Panc1 (cell line): ENCODE data around the gene KRTAP5-9. TPM values are rescaled to one million over a fixed set of nuclear protein-coding genes. Genes with fewer than 3 reads are reported as not detected.

Experiments
- ATAC-seq: fragments of 200-7000 bp; cut with Tn5 transposase; 2 replicates; pipeline ENCODE4 v1.9.1; 2020; ENCODE audit warnings: mild to moderate bottlenecking, moderate library complexity
- BruUV-seq: library from RNA; stranded (reverse); fragments of 400-500 nt; replicated peaks from 2 replicates; lab custom pipeline; 2021; lab: Mats Ljungman, UMichigan
- CTCF ChIA-PET: fragments of 300-600 bp; sonication (Branson Sonifier 250); formaldehyde crosslinking; loops from one replicate; lab custom pipeline; 2022; ENCODE audit warnings: antibody characterized with exemption; lab: Charles Lee
- POLR2A ChIA-PET: fragments of 300-600 bp; sonication (Branson Sonifier 250); formaldehyde crosslinking; loops from one replicate; lab custom pipeline; 2022; ENCODE audit warnings: antibody characterized with exemption; lab: Charles Lee
- DNase-seq: peaks from one replicate; pipeline ENCODE4 v3.0.0-alpha.2; 2010; ENCODE audit warnings: low read depth, low spot score
- H3K27ac ChIP-seq: 2 replicates; pipeline ENCODE4 v1.5.1; 2011; ENCODE audit warnings: mild to moderate bottlenecking, low read length, inconsistent platforms
- H3K27me3 ChIP-seq: fragments of 200-500 bp; sonication (Bioruptor generic); 2 replicates; pipeline ENCODE4 v1.6.0; 2014; ENCODE audit warnings: low read length, inconsistent platforms; ENCODE audit not compliant: control insufficient read depth, insufficient read depth
- H3K36me3 ChIP-seq: fragments of 200-500 bp; sonication (Bioruptor generic); 2 replicates; pipeline ENCODE4 v1.5.1; 2014; ENCODE audit warnings: inconsistent platforms, mild to moderate bottlenecking, low read length, moderate library complexity; ENCODE audit not compliant: control insufficient read depth, insufficient read depth
- H3K4me1 ChIP-seq: 2 replicates; pipeline ENCODE4 v1.5.1; 2011; ENCODE audit warnings: inconsistent platforms, mild to moderate bottlenecking, low read length, moderate library complexity; ENCODE audit not compliant: control insufficient read depth, insufficient read depth
- H3K4me3 ChIP-seq, 2 experiments: 2 replicates each; pipeline ENCODE4 v1.5.1; 2011 to 2012; ENCODE audit warnings: low read depth in 2 of 2, low read length in 2 of 2, mild to moderate bottlenecking in 2 of 2, inconsistent platforms in 1 of 2, moderate library complexity in 1 of 2
- H3K9me3 ChIP-seq: fragments of 200-500 bp; sonication (Bioruptor generic); 2 replicates; pipeline ENCODE4 v1.5.1; 2014; ENCODE audit warnings: low read depth, mild to moderate bottlenecking, inconsistent platforms, low read length, moderate library complexity; ENCODE audit not compliant: control insufficient read depth, insufficient read depth
- CTCF ChIP-seq: fragments of 450-650 bp; IDR thresholded peaks from 2 replicates; pipeline ENCODE4 v1.5.1; 2017; ENCODE audit warnings: mild to moderate bottlenecking
- POLR2AphosphoS5 ChIP-seq: IDR thresholded peaks from 2 replicates; pipeline ENCODE4 v1.6.1; 2012; ENCODE audit warnings: mild to moderate bottlenecking, low read depth, low read length, moderate library complexity
- REST ChIP-seq, 2 experiments: IDR thresholded peaks; 2 replicates each; pipeline ENCODE4 v1.6.1; 2011 to 2012; ENCODE audit warnings: low read depth in 2 of 2, control low read depth in 1 of 2, low read length in 1 of 2, mild to moderate bottlenecking in 1 of 2, moderate library complexity in 1 of 2; ENCODE audit not compliant: insufficient read depth in 1 of 2
- SIN3A ChIP-seq: IDR thresholded peaks from 2 replicates; pipeline ENCODE4 v1.6.1; 2012; ENCODE audit warnings: low read depth, mild to moderate bottlenecking, low read length, moderate library complexity, borderline replicate concordance; ENCODE audit not compliant: insufficient read depth
- TCF7L2 ChIP-seq: IDR thresholded peaks from 2 replicates; pipeline ENCODE4 v1.6.1; 2011; ENCODE audit warnings: mild to moderate bottlenecking, low read depth, low read length, inconsistent platforms
- in situ Hi-C: cut with HindIII; loops from 2 replicates; pipeline ENCODE4 v1.10.0; 2016; ENCODE audit warnings: low sequenced_read_pairs, low pct_unique_long_range_greater_than_20kb
- intact Hi-C: fragments of 100-400 bp; cut with micrococcal nuclease; formaldehyde crosslinking; loops from one replicate; pipeline ENCODE4 v1.10.0; 2022; ENCODE audit not compliant: unreplicated experiment
- total RNA-seq: library from RNA; stranded (reverse); gene quantifications from one replicate; pipeline ENCODE4 v1.2.1, GENCODE V29; 2021; ENCODE audit not compliant: unreplicated experiment

KRTAP5-9 gene
- total RNA-seq, 1 experiment from 2014 or later: not detected

- Histone ChIP-seq H3K27me3 (no peaks in the 10 kb centered on the region), H3K4me3 (no peak overlapping the region), H3K4me1 (no peaks in the 10 kb centered on the region), H3K36me3 (peaks cover 4% of the 10 kb centered on the region; the same call in 1 of the 2 replicates), H3K9me3 (no peaks in the 10 kb centered on the region), H3K27ac (no peak overlapping the region)
- TF ChIP-seq SIN3A: no peak
- no peak for TF ChIP-seq POLR2AphosphoS5
- in situ Hi-C loops: no loop called here
- ATAC-seq: no peak
- no TSS peak for BruUV-seq
- no peak for DNase-seq
- ChIA-PET POLR2A (no interaction called here), CTCF (no interaction called here)
- intact Hi-C loops: no loop called here
These were observed 48.7 kb upstream of the KRTAP5-9 start for GRCh38 chr11:71499546-71499945.

- no TSS peak for BruUV-seq
- in situ Hi-C loops: no loop called here
- peaks cover 4% of the 10 kb centered on the region; the same call in 1 of the 2 replicates for H3K36me3 ChIP-seq
These were observed 47.6 kb upstream of the KRTAP5-9 start for GRCh38 chr11:71500601-71501021.

More at GRCh38 chr11:71500601-71501021, 47.6 kb upstream of the KRTAP5-9 start:
- Histone ChIP-seq H3K27ac (no peak overlapping the region), H3K4me1 (no peaks in the 10 kb centered on the region), H3K4me3 (no peak overlapping the region), H3K27me3 (no peaks in the 10 kb centered on the region), H3K9me3 (no peaks in the 10 kb centered on the region)
- TF ChIP-seq REST (IDR thresholded peaks at IDR 0.05; ENCODE audit: insufficient read depth in 1 of 2, low read depth in 2 of 2, low read length in 1 of 2) (no peak), SIN3A (no peak), POLR2AphosphoS5 (no peak), TCF7L2 (no peak), CTCF (no peak)
- ChIA-PET CTCF (no interaction called here), POLR2A (no interaction called here)
- no peak; the same call in 1 of the 2 replicates for ATAC-seq
- intact Hi-C loops: no loop called here
- DNase-seq: no peak
